NCI-H146 treated with DMSO at 0.1 percent for 48 hours (cell line): ENCODE results near the gene ADNP2.
A peak's percentile ranks its signal among the peaks of the same experiment; 100 is the strongest.

Source experiments
- DNase-seq: peaks from one replicate; lab custom pipeline; 2025; ENCODE audit not compliant: unreplicated experiment; lab: John Stamatoyannopoulos, UW

ADNP2 gene

GRCh38 chr18:80105369-80106167, 3.5 kb upstream of the ADNP2 start:
- DNase-seq, result no peak

DNA sequence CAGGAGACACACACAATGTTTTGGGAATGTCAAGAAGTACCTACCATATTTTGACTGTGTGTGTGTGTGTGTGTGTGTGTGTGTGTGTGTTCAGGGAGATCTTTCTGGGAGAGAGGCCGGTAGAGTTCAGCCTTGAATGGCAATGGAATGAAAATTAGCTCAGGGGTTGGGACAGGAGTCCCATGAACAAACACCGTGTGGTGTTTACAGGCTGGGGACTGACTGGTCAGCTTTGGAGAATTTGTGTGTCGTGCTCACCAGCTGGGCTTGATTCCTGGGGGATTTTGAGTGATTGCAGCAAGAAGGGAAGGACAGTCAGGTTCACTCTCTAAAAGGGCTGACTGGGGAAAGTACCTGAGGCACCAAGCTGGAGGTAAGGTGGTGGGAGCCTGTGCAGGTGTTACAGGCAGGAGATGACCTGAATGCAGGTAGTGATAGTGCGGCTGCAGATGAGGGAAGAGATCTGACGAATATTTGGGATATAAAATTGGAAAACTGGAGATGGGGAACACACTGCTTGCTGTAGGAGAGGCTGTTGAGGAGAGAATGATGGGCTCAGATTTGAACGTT, 2.5 kb upstream of the ADNP2 start:
- DNase-seq, result no peak

GRCh38 chr18:80107426-80107825, 1.6 kb upstream of the ADNP2 start:
- no peak for DNase-seq

GRCh38 chr18:80108121-80108536, 933 bp upstream of the ADNP2 start:
- no peak for DNase-seq

DNA sequence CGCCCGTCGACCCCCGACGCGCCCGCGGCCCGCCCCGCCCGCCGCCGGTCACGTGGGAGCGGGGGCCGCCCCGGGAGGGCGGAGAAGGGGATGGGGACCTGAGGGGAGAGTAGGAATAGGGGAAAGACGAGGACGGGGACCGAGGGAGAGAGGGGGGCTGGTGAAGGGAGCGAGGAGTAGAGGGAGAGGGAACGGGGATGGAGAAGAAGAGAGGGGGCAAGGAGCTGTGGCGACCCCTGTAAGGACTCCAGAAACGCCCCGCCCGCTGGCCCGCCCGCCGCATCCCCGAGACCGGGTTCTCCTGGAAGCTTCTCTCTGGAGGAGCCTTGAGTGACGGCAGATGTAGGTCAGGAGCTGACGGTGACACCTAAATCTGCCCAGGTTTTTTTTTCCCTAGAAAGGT, 615 bp downstream of the ADNP2 start:
- peak; percentile 50 for DNase-seq

- no peak for DNase-seq
Observed at GRCh38 chr18:80112624-80113248, 3.7 kb downstream of the ADNP2 start.

DNA sequence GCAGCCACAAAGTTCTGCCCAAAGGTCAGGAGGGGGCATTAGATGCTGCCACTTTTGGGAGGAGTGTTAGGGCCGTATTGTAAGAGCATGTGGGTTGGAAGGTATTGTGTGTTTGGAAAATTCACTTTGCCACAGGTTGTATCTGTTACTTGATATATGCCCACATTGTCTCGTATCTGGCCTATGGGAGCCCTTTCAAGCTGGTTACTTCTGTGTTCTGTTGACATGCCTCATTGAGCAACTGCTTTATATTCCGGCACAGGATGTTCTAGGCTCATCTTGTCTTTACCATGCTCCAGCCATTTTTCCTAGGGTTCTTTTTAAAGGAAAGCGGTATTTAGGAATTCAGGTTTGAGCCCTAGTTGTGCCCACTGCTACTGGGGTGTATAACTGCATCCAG, 6.0 kb downstream of the ADNP2 start:
- DNase-seq, result no peak

DNA sequence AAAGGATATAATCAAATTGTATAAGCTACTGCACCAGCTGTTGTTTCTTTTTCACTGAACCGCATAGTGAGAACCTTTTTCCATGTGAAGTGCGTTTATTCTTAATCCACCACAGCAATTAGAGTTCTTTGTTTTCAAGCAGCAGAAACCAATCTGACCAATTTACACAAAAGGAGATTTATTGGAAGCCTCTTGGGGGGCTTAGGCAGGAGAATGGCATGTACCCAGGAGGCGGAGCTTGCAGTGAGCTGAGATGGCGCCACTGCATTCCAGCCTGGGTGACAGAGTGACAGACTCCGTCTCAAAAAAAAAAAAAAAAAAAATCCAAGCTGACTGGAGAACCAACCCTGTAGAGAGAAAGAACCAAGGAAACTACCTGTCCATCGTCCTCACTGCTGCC, 10.0 kb downstream of the ADNP2 start:
- DNase-seq, result no peak

GRCh38 chr18:80120932-80121331, 11.9 kb downstream of the ADNP2 start:
- DNase-seq, result no peak

GRCh38 chr18:80124131-80124530, 15.1 kb downstream of the ADNP2 start:
- DNase-seq, result no peak

- DNase-seq, result no peak
Observed at GRCh38 chr18:80126797-80127196, 17.7 kb downstream of the ADNP2 start.

DNA sequence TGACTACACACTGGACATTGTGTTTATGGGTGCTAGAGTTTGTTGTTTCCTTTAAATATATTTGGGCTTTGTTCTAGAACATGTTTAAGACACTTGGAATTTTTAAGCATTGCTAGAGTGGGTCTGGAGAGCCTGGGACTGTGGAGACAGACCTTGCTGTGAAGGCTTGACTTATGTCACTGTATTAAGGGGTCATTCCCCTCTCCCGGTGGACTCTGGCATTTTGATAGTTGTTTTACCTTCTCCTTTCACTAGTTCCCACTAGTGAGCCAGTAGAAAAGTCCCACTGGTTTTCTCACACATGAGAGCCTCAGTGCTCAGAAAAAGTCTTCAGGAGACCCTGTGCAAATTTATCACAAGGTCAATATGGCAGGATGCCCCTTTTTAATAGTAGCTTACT, 18.6 kb downstream of the ADNP2 start:
- DNase-seq, result no peak

DNA sequence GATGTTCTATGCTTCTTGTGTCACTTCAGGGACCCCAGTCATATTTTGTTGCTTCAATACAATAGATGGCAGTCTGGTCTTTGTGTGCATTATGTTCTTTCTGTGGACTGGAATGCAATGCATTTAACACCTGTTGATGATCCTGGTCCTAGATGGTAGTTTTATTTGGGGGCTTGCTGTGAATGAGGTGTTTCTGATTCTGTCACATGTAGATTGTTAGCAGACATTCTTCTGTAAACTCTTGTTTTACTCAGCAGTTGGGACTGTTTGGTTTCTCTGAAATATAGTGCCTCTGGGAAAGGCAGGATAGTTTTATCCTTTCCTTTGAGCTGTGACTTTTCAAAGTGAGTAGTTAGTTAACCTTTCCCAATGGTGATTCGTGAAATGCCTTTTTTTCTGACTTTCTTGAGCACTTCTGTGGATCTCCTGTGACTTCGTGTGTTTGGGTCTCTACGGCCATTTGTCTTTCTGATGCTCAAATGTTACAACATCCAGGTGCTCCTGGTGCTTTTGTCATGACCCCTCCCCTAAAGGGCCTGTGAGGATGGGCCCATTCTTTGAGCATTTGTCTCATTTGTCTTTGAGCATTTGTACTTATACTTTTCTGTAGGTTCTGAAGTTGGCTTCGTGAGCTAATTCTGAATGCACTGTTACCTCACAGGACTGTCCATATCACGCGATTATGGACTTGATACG, 20.8 kb downstream of the ADNP2 start:
- DNase-seq, result no peak

DNA sequence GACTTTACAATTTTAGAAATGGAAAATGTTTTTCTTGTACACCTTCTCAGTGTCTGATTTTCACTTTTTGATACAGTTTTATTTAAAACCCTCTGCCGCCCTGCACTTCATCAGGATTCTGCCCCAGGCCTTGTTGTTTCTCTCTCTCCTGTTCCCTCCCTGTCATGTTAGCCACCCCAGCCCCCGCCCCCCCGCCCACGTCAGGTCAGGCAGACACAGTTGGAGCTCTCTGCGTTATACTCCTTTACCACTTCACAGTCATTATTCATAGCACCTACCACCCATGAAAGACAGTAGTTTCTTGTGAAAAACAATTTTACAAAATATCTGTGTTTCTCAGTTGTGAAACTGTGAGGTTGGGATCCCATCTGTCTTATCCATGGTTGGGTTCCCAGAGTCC, 21.5 kb downstream of the ADNP2 start:
- no peak for DNase-seq

DNA sequence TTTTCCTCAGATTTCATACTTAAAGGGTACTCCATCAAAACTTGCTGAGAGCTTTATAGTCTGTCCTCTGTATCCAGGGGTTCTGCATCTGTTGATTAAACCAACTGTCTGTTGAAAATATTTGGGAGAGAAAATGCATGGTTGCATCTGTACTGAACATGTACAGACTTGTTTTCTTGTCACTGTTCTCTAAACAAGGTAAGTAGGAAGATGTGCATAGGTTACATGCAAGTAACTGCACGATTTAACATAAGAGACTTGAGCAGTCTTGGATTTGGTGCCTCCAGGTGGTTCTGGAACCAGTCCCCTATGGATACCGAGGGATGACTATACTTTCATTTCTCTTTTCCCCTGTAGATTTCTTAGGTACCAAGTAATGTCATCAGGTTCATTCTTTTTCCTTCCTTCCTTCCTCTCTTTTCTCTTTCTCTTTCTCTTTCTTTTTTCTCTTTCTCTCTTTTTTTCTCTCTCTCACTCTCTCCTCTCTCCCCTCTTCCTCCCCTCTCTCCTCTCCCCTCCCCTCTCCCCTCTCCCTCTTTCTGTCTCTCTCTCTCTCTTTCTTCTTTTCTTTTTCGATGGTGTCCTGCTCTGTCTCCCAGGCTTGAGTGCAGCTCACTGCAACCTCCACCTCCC, 23.2 kb downstream of the ADNP2 start:
- no peak for DNase-seq

DNA sequence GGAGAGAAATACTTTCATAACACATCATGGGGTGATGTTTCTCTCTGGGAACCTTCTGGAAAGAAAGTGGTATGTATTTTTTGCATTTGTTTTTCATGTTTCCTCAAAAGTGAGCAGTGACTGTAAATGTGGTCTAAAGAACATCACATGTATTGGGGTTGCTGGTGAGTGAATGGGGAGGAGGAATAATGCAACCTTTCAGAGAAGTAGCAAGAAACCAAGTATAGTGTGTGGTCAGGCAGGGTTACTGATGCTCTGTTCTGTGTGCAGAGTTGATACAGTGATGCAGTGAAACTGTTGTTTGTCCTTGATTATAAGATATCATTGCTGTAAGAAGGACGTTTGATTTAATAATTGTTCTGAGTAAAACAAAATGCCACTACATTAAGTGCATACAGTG, 24.1 kb downstream of the ADNP2 start:
- DNase-seq, result no peak

DNA sequence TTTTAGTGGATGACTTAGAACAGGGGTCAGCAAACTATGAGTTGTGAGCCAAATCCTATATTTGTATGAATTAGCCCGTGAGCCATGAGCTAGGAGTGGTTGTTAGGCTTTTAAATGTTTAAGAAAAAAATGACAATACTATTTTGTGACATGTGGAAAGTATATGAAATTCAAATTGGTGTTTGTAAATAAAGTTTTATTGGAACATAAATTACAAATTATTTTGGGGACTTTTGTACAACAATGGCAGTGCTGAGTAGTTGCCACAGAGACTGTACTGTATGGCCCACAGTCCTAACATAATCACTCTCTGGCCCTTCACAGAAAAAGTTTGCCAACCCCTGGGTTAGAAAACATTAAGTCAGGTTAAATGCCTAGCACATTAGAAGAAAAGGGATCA, 26.1 kb downstream of the ADNP2 start:
- no peak for DNase-seq

DNA sequence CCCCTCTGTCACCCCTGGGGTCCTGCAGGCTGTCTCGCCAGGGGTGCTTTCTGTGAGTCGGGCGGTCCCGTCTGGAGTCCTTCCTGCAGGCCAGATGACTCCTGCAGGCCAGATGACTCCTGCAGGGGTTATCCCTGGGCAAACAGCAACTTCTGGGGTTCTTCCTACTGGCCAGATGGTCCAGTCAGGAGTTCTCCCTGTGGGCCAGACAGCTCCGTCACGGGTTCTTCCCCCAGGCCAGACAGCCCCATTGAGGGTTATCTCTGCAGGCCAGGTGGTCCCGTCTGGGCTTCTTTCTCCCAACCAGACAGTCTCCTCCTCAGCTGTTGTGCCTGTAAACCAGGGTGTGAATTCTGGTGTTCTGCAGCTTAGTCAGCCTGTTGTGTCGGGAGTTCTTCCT, 27.6 kb downstream of the ADNP2 start:
- DNase-seq, result no peak

GRCh38 chr18:80137137-80137536, 28.1 kb downstream of the ADNP2 start:
- no peak for DNase-seq

DNA sequence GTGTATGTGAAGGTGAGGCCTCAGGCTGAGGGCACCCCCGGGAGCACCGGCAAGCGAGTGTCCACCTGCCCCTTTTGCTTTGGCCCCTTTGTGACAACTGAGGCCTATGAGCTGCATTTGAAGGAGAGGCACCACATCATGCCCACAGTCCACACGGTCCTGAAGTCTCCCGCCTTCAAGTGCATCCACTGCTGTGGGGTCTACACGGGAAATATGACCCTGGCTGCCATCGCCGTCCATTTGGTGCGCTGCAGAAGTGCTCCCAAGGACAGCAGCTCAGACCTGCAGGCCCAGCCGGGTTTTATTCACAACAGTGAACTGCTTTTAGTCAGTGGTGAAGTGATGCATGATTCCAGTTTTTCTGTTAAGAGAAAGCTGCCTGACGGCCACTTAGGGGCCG, 28.9 kb downstream of the ADNP2 start:
- no peak for DNase-seq

- DNase-seq, result no peak
Observed at GRCh38 chr18:80140455-80140985, 31.5 kb downstream of the ADNP2 start.
